ENCODE measurements around the gene EMSY.

GRCh38 chr11:76592961-76593360 lies 148.1 kb downstream of the EMSY start:
- TF ChIP-seq CTCF (IDR thresholded peaks at IDR 0.05 in 8 of 11, conservative IDR thresholded peaks at IDR 0.05 in 3 of 11) (no peak), POLR2AphosphoS5 (IDR thresholded peaks at IDR 0.05) (no peak)

All from spleen (tissue), 7 donors.